AG04449 (cell line): ENCODE data around the gene UFD1.

Source experiments
- CTCF ChIA-PET: fragments of 350-600 bp; formaldehyde crosslinking; extraction: SDS; loops from one replicate; lab custom pipeline; 2021; ENCODE audit warnings: antibody characterized with exemption; lab: Yijun Ruan, JAX
- POLR2A ChIA-PET: fragments of 400-600, 350-600 bp; formaldehyde crosslinking; extraction: SDS; loops from one replicate; lab custom pipeline; 2020; ENCODE audit warnings: antibody characterized with exemption, inconsistent platforms; lab: Yijun Ruan, JAX
- DNase-seq: peaks from one replicate; pipeline ENCODE4 v3.0.0-alpha.2; 2010; ENCODE audit warnings: low read depth, low spot score
- H3K4me3 ChIP-seq: 2 replicates; pipeline ENCODE4 v1.5.1; 2011; ENCODE audit warnings: low read depth, mild to moderate bottlenecking, control low read depth, low read length
- CTCF ChIP-seq: IDR thresholded peaks from one replicate; pipeline ENCODE4 v1.5.1; 2011; ENCODE audit warnings: mild to moderate bottlenecking, moderate library complexity, low read length, control low read depth, inconsistent platforms; ENCODE audit not compliant: insufficient read depth; ENCODE audit errors: missing control alignments

Gene UFD1

DNA sequence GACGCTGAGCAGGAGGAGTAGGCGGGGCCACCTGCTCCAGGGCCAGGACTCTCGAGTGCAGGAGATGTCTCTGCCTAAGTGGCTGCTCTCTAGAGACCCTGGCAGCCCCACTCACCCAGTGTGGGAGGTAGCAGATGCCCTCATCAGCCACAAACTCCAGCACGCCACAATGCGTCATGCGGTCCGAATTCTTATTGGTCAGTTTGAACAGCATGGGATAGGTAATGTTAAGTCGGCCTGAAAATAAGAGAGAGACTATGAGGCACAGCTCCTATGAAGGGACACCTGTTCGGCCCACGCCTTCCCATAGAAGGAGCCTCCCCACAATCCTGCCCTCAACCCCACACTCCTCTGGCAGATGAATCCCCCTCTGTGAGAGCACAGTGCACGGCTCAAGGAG lies 7.4 kb downstream of the UFD1 start:
- no peak for DNase-seq
- ChIA-PET CTCF (interaction anchor here (0.8 kb wide), 1 partner anchor 173 kb away, joined by 6 read pairs; no protein-coding TSS in a partner anchor), POLR2A (no interaction called here)
- H3K4me3 ChIP-seq = no peak overlapping the region
- no peak for TF ChIP-seq CTCF

- DNase-seq = no peak
- no peak overlapping the region for H3K4me3 ChIP-seq
- TF ChIP-seq CTCF = no peak
- CTCF ChIA-PET = no interaction called here
- POLR2A ChIA-PET = no interaction called here
Measured at GRCh38 chr22:19470010-19470409, 9.0 kb downstream of the UFD1 start.

GRCh38 chr22:19469421-19469820 lies 9.6 kb downstream of the UFD1 start:
- DNase-seq = no peak
- CTCF ChIA-PET = interaction anchor here (1.2 kb wide), 1 partner anchor 160 kb away, joined by 3 read pairs; no protein-coding TSS in a partner anchor

GRCh38 chr22:19467912-19468311 lies 11.1 kb downstream of the UFD1 start:
- ChIA-PET CTCF (interaction anchor here (0.9 to 1.0 kb wide), 2 partner anchors 9 kb away, joined by 3 read pairs; no protein-coding TSS in a partner anchor), POLR2A (no interaction called here)
- H3K4me3 ChIP-seq = no peak overlapping the region
- no peak for DNase-seq
- TF ChIP-seq CTCF = no peak

More at GRCh38 chr22:19469421-19469820, 9.6 kb downstream of the UFD1 start:
- POLR2A ChIA-PET = no interaction called here
- TF ChIP-seq CTCF = no peak
- no peak overlapping the region for H3K4me3 ChIP-seq

DNA sequence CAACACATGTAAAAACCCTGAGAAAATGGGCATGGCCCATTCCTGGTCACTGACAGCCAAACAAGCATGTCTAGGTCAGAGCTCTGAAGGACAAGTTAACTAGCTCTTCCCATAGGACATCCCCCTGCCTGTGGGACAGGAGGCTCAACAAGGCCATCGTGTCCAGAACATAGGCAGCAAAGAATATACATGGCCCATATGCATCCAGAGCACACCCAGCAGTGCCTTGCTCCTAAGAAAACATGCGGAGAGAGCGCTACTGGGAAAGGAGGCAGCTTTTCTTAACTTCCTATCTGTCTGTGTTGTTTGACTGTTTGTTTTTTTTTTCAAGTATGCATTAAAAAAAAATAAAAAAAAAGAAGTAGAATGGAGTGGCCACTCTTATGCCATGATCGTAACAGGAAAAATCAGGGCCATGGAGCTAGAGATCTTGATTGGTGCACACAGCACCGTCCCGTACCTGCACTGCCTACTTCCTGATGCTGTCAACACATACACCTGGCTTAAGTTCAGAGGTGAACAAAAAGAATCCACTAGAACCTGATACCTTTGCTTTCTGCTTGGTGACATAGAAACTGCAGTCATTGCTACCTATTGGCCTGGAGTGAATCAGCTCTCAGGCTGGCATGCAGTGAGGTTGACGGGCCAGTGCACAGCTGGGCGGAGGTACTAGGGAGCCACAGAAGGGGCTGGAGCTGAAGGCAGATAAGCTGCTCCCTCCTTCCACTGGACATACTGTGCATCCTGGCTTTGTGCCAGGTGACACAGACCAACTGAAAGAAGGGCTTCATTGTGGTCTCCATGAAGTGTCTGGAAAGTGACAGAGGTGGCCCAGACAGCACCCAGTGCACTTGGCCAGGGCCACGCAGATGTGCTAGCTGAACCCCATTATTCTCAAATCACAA lies 11.9 kb downstream of the UFD1 start:
- TF ChIP-seq CTCF = no peak
- no peak overlapping the region for H3K4me3 ChIP-seq
- POLR2A ChIA-PET = no interaction called here
- no peak for DNase-seq
- CTCF ChIA-PET = interaction anchor here (1.4 kb wide), 1 partner anchor 163 kb away, joined by 6 read pairs; no protein-coding TSS in a partner anchor

GRCh38 chr22:19466126-19466716 lies 12.8 kb downstream of the UFD1 start:
- TF ChIP-seq CTCF = no peak
- ChIA-PET CTCF (interaction anchor here (1.4 to 3.3 kb wide), 3 partner anchors 7 to 164 kb away, joined by 6 to 17 read pairs (median 10); no protein-coding TSS in a partner anchor), POLR2A (no interaction called here)
- H3K4me3 ChIP-seq = no peak overlapping the region
- no peak for DNase-seq
